Fibroblast of skin of abdomen (primary cell): ENCODE measurements around the gene NECTIN3. TPM values are rescaled to one million over a fixed set of nuclear protein-coding genes. Genes with fewer than 3 reads are reported as not detected.
A peak's percentile ranks its signal among the peaks of the same experiment; 100 is the strongest.

Experiments
- DNase-seq: peaks from one replicate; pipeline ENCODE4 v3.0.0-alpha.2; 2013
- polyA plus RNA-seq, 2 experiments: library from polyadenylated mRNA; unstranded; fragments of 120-200 nt; gene quantifications; one replicate each; pipeline ENCODE4 v1.2.1, GENCODE V29; 2013; ENCODE audit not compliant: insufficient read length in 2 of 2

NECTIN3 gene, protein sequence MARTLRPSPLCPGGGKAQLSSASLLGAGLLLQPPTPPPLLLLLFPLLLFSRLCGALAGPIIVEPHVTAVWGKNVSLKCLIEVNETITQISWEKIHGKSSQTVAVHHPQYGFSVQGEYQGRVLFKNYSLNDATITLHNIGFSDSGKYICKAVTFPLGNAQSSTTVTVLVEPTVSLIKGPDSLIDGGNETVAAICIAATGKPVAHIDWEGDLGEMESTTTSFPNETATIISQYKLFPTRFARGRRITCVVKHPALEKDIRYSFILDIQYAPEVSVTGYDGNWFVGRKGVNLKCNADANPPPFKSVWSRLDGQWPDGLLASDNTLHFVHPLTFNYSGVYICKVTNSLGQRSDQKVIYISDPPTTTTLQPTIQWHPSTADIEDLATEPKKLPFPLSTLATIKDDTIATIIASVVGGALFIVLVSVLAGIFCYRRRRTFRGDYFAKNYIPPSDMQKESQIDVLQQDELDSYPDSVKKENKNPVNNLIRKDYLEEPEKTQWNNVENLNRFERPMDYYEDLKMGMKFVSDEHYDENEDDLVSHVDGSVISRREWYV
- 23.5 TPM for polyA plus RNA-seq (2013, experiment 1 of 2; ENCODE audit: insufficient read length)
- polyA plus RNA-seq (2013, experiment 2 of 2; ENCODE audit: insufficient read length): 24.1 TPM

DNA sequence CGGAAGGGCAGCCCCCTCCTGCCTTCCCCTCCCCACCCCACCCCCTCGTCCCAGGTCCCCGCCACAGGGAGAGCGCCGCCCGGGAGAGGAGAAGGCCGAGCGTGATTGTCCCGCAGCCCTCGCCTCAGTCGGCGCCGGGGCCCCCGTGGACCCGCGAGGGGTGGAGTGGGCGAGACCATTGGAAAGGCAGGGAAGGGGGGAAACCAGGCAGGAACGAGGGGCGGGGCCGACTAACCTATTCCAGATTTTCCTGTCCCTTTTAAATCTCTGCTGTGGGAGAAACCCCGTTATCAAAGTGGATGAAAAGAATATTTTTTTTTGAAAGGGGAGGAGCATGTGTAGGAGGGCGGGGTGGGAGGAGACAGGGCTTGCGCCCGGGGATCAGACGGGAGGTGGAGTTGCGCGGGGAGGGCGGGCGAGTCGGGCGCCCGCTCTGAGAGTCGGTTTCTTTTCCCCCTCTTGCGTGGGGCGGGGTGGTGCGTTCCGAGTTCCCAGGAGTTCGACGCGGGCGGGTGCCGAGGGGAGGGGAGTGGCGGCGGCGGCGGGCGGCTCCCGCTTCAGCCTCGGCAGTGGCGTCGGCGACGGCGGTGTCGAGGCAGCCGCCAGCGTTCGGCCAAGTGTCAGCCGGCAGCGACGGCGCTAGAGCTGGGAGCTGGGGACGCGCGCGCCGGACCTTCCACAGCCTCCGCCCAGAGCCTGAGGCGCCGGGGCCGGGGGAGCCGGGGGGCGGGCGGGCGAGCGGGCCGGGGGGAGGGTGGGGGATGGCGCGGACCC is at the start of gene NECTIN3:
NECTIN3 (plus strand) TSS at position 560 of the 774 bp plus-strand sequence; CDS start at position 762, 202 bp downstream.
- DNase-seq: peak; percentile 99

DNA sequence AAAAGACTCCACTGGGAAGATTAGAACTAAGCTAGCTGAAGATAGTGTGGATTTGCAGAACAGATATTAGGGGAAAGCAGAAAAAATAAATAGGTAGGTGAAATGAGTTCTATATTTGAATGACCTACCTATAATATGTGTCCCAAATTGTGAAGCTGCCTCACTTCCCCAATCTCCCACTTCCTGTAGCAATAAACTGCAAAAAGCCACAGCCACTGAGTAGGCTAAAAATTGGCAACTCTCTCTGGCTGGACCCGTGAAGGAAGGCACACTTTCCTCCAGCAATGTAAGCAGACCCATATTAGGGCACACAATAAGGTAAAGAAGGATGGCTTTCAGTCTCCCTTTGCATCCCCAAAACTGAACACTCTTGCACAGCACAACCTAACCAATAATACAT is 43.7 kb upstream of the NECTIN3 start:
- no peak for DNase-seq

DNA sequence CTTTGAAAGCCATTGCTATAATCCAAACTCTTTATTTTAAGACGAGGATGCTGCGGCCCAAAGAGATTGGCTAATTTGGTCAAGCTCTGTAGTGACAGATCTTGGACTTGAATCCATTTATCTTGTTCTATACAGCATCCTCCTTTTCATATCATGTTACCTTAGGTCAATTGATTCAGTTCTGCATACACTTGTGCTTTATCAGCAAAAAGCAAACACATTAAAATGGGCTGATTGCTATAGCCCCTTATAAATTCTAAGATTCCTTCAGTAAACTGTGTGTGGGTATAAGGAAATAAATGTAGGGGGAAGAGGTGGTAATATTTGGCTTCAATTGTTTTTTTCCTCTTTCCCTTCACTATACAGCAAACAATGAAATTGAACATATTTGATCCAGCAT is 40.1 kb upstream of the NECTIN3 start:
- no peak for DNase-seq

DNA sequence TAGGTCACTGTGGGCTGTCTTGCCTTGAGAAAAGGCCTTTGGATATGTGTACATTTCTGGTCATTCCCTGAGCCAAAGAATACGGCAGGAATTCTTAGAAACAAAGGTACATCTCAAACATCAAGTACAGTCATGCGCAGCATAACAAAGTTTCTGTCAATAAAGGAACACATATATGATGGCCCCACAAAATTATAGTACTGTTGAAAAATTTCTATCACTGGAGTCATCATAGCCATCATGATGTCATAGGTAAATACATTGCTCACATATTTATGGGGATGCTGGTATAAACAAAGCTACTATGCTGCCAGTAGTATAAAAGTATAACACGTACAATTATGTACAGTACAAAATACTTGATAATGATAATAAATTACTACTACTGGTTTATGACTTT is 38.9 kb upstream of the NECTIN3 start:
- no peak for DNase-seq

DNA sequence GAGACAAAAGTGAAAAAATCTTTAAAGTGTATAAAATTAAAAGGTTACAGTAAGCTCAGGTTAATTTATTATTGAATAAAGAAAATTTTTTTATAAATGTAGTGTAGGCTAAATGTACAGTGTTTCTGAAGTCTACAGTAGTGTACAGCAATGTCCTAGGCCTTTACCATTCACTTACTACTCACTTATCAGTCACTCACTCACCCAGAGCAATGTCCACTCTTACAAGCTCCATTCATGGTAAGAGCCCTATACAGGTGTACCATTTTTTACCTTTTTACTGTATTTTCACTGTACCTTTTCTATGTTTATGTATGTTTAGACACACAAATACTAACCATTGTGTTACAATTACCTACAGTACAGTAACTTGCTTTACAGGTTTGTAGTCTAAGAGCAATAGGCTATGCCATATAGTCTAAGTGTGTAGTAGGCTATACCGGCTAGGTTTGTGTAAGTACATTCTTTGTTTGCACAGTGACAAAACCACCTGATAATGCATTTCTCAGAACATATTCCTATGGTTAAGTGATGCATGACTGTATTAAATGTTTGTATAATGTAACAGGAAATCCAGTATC is 38.1 kb upstream of the NECTIN3 start:
- no peak for DNase-seq

DNA sequence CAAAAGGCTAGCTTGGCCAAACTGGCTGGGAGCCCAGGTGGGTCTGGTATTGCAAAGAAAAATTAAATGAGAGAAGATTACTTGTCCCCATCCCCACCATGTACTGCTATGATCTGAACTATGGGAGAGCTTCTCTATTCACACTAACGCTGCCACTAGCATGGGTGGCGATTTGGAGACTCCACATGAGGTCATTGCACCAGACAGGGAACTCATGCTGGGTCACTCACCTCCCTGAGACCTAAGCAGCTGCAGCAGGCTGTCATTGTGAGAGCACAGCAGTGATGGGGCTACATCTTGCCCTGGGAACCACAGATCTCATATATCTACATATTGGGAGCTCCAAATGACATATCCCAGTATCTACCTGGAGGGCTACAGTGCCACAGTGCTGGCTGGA is 36.3 kb upstream of the NECTIN3 start:
- no peak for DNase-seq

DNA sequence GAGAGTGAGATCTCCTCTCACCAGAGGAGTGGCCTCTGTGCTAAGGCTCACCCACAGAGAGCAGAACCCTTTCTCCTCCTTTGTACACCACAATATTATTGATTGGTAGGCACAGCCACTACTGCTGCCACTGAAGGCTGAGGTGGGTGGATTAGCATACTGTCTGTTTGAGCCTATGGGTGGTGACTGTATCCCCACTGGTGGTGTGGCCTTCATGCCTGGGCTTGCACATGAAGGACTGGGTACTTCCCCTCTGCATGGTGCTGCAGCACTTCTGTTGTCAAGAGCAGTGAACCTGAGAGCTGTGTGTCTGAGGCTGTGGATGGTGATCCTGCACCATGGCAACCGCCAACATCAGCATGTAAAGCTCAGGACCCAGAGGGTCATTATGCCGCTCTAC is 35.7 kb upstream of the NECTIN3 start:
- DNase-seq: no peak

DNA sequence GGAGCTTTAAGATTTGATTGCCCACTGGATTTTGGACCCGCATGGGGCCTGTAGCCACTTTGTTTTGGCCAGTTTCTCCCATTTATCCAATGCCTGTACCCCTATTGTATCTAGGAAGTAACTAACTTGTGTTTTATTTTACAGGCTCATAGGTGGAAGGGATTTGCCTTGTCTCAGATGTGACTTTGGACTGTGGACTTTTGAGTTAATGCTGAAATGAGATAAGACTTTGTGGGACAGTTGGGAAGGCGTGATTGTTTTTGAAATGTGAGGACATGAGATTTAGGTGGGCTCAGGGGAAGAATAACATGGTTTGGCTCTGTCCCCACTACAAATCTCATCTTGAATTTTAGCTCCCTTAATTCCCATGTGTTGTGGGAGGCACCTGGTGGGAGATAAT is 30.7 kb upstream of the NECTIN3 start:
- DNase-seq: no peak

DNA sequence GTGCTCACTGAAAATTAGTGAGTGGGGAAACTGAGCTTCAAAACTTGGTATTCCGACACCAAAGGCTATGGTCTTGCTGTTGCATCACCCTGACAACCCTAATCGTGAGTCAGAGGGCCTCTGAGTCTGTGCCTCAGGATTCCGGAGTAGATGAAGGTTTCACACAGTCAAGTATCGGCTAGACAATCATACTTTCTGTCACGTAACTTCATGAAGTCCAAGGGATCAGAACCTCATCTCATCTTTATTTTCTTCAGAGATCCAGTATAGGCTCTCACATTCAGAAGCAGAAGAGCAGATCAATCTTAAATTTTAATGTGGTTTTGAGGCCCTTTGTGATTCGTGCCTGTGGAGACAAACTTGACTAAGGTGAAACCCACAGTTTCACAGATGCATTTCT is 26.1 kb upstream of the NECTIN3 start:
- DNase-seq: peak; percentile 10

DNA sequence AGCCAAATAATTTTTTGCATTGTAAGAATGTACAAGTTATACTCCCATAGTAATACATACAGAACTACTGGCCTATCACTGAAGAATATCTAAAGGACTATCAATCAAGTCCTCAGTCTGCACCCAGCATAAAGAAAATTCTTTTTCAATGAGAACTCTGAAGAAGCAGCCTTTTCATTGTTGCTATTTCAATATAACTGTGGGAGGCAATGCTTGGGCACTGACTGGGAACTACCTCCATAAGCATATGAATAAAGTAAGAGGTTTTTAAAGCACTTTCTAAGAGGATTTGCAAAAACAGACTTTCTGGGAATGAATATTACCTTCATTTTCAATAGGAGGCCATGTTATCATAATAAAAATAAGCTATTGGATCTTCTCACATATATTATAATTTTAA is 24.6 kb upstream of the NECTIN3 start:
- no peak for DNase-seq

DNA sequence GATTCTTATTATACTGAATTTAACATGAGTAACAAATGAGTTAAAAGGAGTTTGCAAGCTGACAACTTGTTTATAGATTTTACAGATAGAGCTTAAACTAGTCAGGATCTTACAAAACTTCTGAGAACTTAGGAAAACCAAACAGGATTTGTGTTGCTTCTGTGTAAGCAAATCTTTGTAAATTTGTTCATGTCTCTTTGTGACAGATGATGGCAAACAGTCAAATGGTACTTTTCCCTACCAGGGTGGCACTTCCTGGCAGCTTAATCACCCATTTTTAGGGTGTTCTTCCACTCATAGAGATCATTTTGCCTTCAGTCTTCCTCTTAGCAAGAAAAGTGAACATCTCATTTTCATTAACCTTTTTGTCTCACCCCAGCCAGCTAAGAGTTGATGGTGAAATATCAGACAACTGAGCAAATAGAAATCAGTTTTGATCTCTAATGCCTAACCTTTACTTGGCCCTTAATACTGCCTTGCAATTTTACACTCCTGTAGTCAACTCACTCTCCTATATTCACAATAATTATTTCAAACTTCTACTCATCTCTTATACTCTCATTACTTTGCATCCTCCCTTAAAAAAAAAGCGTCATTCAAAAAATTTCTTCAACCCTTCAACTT is 23.7 kb upstream of the NECTIN3 start:
- DNase-seq: no peak

DNA sequence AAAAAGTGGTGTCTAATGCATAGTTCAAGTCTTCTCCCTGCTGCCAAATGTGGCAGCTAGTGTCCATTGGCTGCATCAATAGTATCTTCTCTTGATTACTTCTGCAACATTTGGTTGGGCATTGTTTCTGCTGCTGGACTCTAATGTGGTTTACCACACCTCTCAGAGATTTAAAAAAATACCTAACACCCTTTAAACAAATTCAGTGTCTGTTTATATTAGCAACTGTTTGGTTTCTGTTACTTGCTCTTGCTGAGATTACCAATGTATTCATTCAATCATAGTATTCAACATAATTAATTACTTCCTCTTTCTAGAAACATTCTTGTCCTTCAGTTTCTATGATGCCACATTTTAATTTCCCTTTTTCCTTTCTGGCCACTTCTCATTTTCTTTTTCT is 20.3 kb upstream of the NECTIN3 start:
- no peak for DNase-seq

DNA sequence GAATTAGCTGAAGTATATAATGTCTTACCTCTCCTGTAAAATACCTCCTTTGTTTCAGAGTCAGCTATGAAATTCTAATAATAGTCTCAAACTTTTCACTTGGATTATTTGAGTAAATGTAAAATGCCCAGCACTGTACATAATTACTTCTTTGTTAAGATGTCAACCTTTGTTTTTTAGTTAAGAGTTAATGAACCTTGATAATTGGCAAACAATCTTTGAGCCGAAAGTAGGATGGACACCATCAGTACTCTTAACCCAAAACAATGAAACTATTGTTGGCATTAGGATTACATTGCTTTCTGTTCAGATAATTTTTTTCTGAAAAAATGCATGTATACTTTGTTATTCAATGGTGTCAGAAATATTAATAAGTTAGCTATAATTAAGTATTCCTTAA is 3.0 kb upstream of the NECTIN3 start:
- DNase-seq: no peak

DNA sequence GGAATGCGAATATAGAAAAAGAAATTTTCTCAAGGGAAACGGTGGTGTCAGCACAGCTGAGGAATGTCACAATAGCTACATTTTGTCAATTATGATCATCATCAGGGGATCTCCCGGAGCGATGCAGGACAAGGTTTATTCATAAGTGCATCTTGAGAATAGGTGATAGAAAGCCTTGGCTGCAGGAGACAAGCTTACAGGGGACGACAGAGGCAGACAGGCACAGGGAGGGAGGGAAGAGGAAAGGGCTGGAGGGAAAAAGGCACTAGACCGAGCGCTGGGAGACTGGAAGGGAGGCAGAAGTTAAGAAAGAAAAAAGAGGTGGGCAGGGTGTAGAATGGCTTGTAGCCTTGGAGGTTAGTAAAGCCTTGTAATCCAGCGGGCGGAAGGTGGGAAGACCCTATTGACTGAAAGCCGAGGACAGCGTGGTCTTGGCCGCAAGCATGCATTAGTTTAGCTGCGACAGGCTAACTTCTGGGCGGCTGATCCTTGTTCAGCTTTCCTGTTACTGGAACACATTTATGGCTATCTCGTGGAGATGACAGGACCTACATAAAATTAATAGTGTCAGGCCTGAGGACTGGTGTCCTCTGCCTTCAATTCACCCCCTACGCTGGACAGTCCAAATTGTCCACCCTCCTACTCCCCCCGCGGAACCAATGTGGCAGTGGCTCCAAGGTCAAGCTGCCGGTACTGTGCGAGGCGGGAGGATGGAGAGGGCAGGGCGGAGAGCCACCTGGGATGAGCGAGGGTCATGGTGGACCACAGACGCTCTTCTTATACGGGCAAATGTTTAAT is 1.4 kb upstream of the NECTIN3 start:
- DNase-seq: peak; percentile 3

DNA sequence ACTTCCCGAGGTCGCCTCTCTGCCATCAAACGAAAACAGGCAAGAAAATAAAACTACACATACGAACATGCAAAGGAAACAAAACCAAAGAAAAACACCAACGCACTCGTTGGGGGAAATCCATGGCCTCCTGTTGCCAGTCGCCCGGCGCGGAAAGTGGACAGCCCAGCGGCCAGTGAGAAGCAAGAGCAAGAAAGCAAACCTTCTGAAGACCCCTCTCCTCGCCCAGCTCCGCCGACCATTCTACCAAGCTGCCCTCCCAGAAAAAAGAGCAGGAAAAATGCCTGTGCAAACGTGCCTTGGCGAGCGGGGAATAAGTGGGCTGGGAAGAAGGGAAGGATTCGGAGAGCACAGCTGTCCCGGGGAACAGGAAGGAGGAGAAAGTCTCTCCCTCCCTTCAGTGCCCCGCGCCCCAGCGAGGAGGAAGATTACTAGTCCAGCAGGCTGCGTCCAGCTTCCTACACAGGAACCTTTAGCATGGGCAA is 802 bp upstream of the NECTIN3 start:
- DNase-seq: no peak

DNA sequence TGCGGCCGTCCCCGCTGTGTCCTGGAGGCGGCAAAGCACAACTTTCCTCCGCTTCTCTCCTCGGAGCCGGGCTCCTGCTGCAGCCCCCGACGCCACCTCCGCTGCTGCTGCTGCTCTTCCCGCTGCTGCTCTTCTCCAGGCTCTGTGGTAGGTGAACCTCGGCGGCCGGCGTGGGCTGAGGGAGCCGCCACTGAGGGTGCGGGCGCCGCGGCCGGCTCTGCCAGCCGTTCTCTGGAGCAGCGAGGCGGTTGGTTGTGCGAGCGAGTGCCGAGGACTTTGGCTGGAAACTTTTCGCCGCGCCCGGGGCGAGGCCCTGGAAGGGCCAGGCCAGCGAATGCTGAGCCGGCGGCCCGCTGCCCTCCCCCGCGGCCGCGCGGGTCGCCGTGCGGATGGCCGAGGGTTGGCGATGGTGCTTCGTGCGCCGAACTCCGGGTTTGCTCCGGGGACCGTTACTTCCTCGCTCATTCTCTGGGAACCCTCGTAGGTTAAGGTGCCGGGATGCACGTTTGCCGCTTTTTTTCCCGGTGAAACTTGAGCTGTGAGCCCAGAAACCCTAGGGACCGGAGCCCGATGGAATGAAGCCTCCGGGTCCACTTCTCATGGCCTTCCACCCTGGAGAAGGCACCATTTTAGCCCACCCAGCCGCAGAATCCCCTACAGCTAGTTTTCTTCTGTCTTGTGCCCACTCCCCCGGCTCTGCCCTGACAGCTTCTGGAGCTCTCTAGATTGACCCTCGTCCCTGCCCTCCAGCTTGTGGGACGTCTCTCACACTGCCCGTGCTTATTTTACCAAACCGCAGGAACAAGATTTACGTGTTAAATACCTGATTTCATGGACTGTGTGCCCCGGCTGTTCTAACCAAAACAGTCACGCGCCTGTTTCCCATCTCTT is 660 bp downstream of the NECTIN3 start:
- DNase-seq: no peak

DNA sequence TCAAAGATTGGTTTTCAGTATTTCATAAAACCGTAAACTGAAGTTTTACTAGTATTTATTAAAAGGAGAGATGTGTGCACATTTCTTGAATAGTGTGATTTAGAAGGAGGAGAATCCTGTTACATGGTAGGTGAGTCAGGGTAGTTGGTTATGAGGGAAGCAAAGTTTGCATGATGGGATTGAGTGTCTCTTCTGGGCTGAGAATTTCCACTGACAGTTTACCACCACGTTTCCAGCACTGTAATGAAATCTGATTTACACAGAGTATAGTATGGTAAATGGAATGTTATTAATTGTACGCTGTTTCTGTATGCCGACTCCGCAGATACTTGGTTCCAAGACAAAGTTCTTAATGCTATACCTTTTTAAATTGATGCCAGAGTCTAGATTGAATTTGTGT is 1.6 kb downstream of the NECTIN3 start:
- peak; percentile 47 for DNase-seq

DNA sequence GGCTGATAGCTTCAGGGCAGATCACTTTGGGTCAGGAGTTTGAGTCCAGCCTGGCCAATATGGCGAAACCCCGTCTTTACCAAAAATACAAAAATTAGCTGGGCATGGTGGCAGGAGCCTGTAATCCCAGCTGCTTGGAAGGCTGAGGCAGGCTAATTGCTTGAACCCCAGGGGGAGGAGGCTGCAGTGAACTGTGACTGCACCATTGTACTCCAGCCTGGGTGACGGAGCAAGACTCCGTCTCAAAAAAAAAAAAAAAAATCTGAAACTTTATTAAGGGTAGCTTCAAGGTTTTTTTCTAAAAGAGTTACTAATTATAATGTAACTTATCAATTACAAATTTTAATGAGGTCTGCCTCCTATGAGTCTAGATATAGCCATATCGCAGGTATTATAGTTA is 5.1 kb downstream of the NECTIN3 start:
- DNase-seq: no peak

DNA sequence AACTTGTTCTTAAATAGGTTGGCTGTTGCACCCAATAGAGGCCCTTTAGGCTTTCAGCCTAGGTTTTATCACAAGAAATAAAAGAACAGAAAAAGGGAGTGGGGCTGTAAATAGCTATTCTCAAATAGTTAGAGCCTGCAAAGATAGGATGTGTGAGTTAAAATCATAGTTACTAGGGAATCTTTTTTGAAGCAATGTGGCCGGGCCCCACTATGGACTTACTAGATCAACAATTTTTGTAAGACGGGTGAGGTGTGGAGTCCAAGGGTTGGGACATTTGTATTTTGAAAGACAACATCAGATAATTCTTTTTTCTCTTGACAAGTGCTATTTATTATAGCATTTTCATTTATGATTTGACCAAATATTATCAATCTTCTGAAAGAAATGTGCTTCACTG is 5.8 kb downstream of the NECTIN3 start:
- DNase-seq: no peak

DNA sequence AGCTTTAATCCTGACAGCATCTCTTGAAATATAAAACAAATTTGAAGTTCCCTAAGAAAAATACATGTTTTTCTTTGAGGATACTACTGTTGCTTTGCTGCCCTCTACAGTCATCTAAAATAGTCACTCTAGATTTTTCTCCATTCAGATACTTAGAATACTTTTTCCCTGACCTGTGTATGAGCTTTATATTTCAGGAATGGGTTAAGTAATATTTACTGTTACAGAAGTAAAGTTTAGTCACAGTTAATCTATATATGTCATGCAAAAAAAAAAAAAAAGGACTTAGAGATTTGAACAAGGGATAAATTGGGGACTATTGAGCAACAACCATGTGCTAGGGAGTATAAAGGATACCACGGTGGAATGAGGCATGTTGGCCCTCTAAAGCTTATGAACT is 8.8 kb downstream of the NECTIN3 start:
- peak; percentile 70 for DNase-seq
